Heart left ventricle (tissue), 16 donors: ENCODE data around the gene SLC35F1. TPM values are rescaled to one million over a fixed set of nuclear protein-coding genes. Genes with fewer than 3 reads are reported as not detected.

Experiments
- ATAC-seq, 4 donors: fragments of 200-7000 bp; cut with Tn5 transposase; one replicate each; pipeline ENCODE4 v1.9.1; 2020 to 2022; ENCODE audit warnings: moderate library complexity in 4 of 4, mild to moderate bottlenecking in 3 of 4, moderate number of reproducible peaks in 1 of 4
- DNase-seq, 5 donors: peaks; one replicate each; pipeline ENCODE4 v3.0.0-alpha.2; 2020
- H3K27ac ChIP-seq, 12 donors: fragments of 200-600 bp; sonication (generic) in 4 of 12; one replicate each; pipeline versions ENCODE4 v1.5.0 to v1.8.0; 2016 to 2022; ENCODE audit warnings: mild to moderate bottlenecking in 2 of 12
- H3K27me3 ChIP-seq, 9 donors: fragments of 200-600 bp; sonication (generic) in 2 of 9; one replicate each; pipeline versions ENCODE4 v1.5.1 to v1.8.0; 2016 to 2022; ENCODE audit warnings: mild to moderate bottlenecking in 3 of 9
- H3K36me3 ChIP-seq, 9 donors: fragments of 200-600 bp; sonication (generic) in 2 of 9; one replicate each; pipeline versions ENCODE4 v1.5.0 to v1.8.0; 2018 to 2022; ENCODE audit warnings: mild to moderate bottlenecking in 2 of 9
- H3K4me1 ChIP-seq, 12 donors: fragments of 200-600 bp; sonication (generic) in 4 of 12; one replicate each; pipeline versions ENCODE4 v1.5.0 to v1.8.0; 2016 to 2022; ENCODE audit warnings: mild to moderate bottlenecking in 3 of 12
- H3K4me3 ChIP-seq, 12 donors: fragments of 200-600 bp; sonication (generic) in 4 of 12; one replicate each; pipeline versions ENCODE4 v1.5.0 to v1.8.0; 2017 to 2022; ENCODE audit warnings: mild to moderate bottlenecking in 9 of 12, moderate library complexity in 4 of 12
- H3K9me3 ChIP-seq, 12 donors: fragments of 200-600 bp; sonication (generic) in 4 of 12; one replicate each; pipeline versions ENCODE4 v1.5.0 to v1.8.0; 2016 to 2022; ENCODE audit warnings: mild to moderate bottlenecking in 1 of 12
- POLR2A ChIP-seq, 2 donors: fragments of 450-650 bp; IDR thresholded peaks; one replicate each; pipeline ENCODE4 v1.6.1; 2017; ENCODE audit warnings: antibody characterized with exemption in 2 of 2, mild to moderate bottlenecking in 2 of 2, moderate library complexity in 2 of 2
- WGBS, 4 donors: extraction: QIAGEN DNeasy Blood & Tissue Kit in 2 of 4; methylation state at CpG; one replicate each; pipeline versions ENCODE4 v1.1.5 to v1.1.7; 2013 to 2018; 5-methylcytosine and 5-hydroxymethylcytosine counted together
- intact Hi-C, 10 donors: fragments of 100-400 bp; cut with DNase I; formaldehyde crosslinking; loops; one replicate each; pipeline versions ENCODE4 v1.11.1 to v1.14.2; 2022
- polyA plus RNA-seq, 2 donors: library from polyadenylated mRNA; stranded (reverse); fragments of 200-250 nt; gene quantifications; one replicate each; pipeline ENCODE4 v1.2.3, GENCODE V29; 2013
- total RNA-seq, 9 donors: library from RNA; depleted of rRNA in 2 of 9; stranded (reverse); fragments of >200 nt in 2 of 9; fragmentation: NEBNext Ultra II Directional in 3 of 9; extraction: Animal tissue kit (Norgen Biotek cat#: 25700) in 3 of 9; gene quantifications; one replicate each; pipeline versions ENCODE4 v1.1.0 to v1.2.4, GENCODE V29; 2016 to 2023
- TF ChIP-seq, protein P1 (sequence below), 12 donors: fragments of 200-600 bp; sonication (generic) in 4 of 12; IDR thresholded peaks; one replicate each; pipeline versions ENCODE4 v1.5.0 to v1.8.0; 2018 to 2022; ENCODE audit warnings: antibody characterized with exemption in 12 of 12, mild to moderate bottlenecking in 5 of 12
- donor health status: ischemic (EF 13 %, LVEDD 7.1; RV severe dilation, severe dysfunction).
- donor health status: healthy with polysubstance abuse.
- donor health status: DM: no; HTN: yes; CAD: no.
- donor health status: DM: no; HTN: no; CAD: no.
- donor health status: ischemic (EF 25% LVEDD 6.9; RV normal size, moderate dysfunction).
- donor health status: ischemic (EF 25% LVEDD 5.7; RV mildly dilated, moderate dysfunction).
- donor health status: healthy.
- donor health status: DM: yes; HTN: yes; CAD: no.
- donor health status: ischemic (EF 35%, LVEDD 5.7; RV mildly dilated, moderate dysfunction).
- donor health status: nonischemic (EF 11% LVEDD 7.7; RV severe dilation, severe dysfunction).
- donor health status: DM: yes; HTN: yes; CAD: no.
- donor health status: PGD.
- donor health status: ischemic (EF 29% LVEDD 5.4; RV normal size, mild dysfunction).
- donor health status: nonischemic (EF 23%, LVEDD 6.1; RV moderate dilation, normal function).

SLC35F1 gene
- total and polyA plus RNA-seq, 11 donors: 1.1 to 11.6 (median 5.0) TPM

DNA sequence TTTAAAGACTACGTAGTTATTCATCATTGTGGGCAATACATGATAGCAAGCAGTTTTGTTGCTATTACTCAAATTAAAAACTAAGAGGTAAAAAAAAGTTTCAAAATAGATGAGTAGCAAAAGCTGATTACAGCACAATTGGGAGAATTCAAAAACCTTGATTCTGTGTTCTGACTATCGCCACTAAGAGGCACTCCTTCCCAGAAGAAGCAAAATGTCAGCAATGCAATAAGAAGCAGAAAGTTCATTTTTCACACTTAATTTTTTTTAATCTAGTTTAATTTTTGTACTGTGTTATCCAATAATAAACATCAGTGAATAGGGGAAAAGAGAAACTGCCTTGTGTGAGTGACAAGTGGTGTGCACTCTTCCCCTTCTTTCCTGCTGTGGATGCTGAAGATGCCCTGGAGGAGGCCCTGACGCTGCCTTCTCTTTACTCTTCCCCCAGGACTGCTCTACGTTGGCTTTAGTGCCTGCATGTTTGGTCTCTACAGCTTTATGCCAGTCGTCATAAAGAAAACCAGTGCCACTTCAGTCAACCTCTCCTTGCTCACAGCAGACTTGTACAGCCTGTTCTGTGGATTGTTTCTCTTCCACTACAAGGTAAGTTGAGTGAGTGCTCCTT lies 377.8 kb downstream of the SLC35F1 start:
- TF ChIP-seq, protein P1, sequence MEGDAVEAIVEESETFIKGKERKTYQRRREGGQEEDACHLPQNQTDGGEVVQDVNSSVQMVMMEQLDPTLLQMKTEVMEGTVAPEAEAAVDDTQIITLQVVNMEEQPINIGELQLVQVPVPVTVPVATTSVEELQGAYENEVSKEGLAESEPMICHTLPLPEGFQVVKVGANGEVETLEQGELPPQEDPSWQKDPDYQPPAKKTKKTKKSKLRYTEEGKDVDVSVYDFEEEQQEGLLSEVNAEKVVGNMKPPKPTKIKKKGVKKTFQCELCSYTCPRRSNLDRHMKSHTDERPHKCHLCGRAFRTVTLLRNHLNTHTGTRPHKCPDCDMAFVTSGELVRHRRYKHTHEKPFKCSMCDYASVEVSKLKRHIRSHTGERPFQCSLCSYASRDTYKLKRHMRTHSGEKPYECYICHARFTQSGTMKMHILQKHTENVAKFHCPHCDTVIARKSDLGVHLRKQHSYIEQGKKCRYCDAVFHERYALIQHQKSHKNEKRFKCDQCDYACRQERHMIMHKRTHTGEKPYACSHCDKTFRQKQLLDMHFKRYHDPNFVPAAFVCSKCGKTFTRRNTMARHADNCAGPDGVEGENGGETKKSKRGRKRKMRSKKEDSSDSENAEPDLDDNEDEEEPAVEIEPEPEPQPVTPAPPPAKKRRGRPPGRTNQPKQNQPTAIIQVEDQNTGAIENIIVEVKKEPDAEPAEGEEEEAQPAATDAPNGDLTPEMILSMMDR (IDR thresholded peaks at IDR 0.05): peak in 11 of 12 donors; percentile 26 to 69 (median 54)
- no peak for TF ChIP-seq POLR2A (IDR thresholded peaks at IDR 0.05)
- intact Hi-C loops: loop anchor here (1.0 to 10.0 kb wide), 23 partner anchors 87 to 820 kb away; partner anchors contain the start of gene ASF1A (in 1 of the 10)
- H3K4me3 ChIP-seq: peak overlapping the region in 7 of 12 donors; percentile 16 to 48 (median 32)
- no peaks in the 10 kb centered on the region for H3K36me3 ChIP-seq
- H3K4me1 ChIP-seq: peaks cover 0 to 48% (median 12%) of the 10 kb centered on the region in 12 donors
- 46 to 52% (median 51%) methylated on average over 5 of the region's 5 CpGs for WGBS, 4 donors
- H3K27me3 ChIP-seq: no peaks in the 10 kb centered on the region
- ATAC-seq: peak; percentile 21 to 61 (median 38)
- H3K9me3 ChIP-seq: no peaks in the 10 kb centered on the region
- peak overlapping the region in 10 of 12 donors; percentile 56 to 88 (median 76) for H3K27ac ChIP-seq
- peak in 1 of 5 donors; percentile 20 for DNase-seq

DNA sequence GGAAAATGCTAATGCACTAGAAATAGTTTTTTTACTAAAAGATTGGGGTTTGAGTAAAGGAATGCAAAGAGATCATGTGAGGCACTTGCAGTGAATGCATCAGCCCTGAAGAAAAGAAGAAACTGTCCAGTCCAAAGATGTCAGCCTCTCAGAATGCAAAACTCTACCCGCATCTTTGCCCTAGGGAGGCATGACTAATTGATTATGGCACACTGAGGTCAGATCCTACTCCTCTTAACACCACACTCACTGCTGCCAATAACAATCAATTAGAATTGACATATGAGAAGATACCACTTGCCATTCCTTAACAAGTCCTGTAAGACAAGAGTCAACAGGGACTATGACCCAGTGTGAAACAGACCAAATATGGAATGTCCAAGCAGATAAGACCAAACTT lies 378.7 kb downstream of the SLC35F1 start:
- WGBS, 4 donors: 43 to 57% (median 46%) methylated on average over 1 of the region's 1 CpG

DNA sequence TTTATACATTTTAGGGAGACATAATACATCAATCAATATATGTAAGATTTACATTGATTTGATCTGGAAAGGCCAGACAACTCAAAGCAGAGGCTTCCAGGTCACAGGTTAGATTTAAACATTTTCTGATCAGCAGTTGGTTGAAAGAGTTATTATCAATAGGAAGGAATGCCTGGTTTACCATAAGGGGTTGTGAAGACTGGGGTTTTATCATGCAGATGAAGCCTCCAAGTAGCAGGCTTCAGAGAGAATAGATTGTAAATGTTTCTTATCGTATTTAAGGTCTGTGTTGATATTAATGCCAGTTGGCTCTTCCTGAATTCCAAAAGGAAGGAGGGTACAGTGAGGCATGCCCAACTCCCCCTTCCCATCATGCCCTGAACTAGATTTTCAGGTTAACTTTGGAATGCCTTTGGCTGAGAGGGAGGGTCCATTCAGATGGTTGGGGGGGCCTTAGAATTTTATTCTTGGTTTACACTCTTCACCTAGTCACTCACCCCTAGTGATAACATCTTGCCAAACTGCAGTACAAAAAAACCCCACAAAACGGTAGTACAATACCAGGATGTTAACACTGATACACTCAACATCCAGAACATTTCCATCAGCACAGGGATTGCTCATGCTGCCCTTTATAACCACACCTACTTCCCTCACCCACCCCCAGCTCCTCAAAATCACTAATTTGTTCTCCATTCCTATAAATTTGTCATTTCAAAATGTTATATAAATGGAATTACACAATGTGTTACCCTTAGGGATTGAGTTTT lies 381.5 kb downstream of the SLC35F1 start:
- no peak for DNase-seq
- peak overlapping the region in 7 of 12 donors; percentile 1 to 48 (median 32) for H3K4me3 ChIP-seq
- TF ChIP-seq, protein P1 (IDR thresholded peaks at IDR 0.05): peak in 9 of 12 donors; percentile 20 to 47 (median 28)
- no peak for TF ChIP-seq POLR2A (IDR thresholded peaks at IDR 0.05)
- peak overlapping the region in 11 of 12 donors; percentile 51 to 88 (median 74) for H3K27ac ChIP-seq
- WGBS, 4 donors: 23 to 30% (median 27%) methylated on average over 2 of the region's 2 CpGs
- H3K9me3 ChIP-seq: no peaks in the 10 kb centered on the region
- no peaks in the 10 kb centered on the region for H3K27me3 ChIP-seq
- peaks cover 0 to 49% (median 12%) of the 10 kb centered on the region in 12 donors for H3K4me1 ChIP-seq
- intact Hi-C loops: loop anchor here in 9 of 10 donors (2.0 to 10.0 kb wide), 13 partner anchors 84 to 816 kb away; partner anchors contain the start of gene ASF1A (in 1 of the 9)
- ATAC-seq: peak; percentile 35 to 65 (median 56)
- no peaks in the 10 kb centered on the region for H3K36me3 ChIP-seq

More for the DNA sequence above, 378.7 kb downstream of the SLC35F1 start:
- Histone ChIP-seq H3K4me1 (peaks cover 0 to 49% (median 12%) of the 10 kb centered on the region in 12 donors), H3K27me3 (no peaks in the 10 kb centered on the region), H3K27ac (peak overlapping the region in 11 of 12 donors; percentile 27 to 88 (median 75)), H3K4me3 (peak overlapping the region in 7 of 12 donors; percentile 16 to 48 (median 32)), H3K36me3 (no peaks in the 10 kb centered on the region), H3K9me3 (no peaks in the 10 kb centered on the region)
- no peak for ATAC-seq
- TF ChIP-seq, protein P1 (IDR thresholded peaks at IDR 0.05): no peak
- TF ChIP-seq POLR2A (IDR thresholded peaks at IDR 0.05): no peak
- intact Hi-C loops: loop anchor here (1.0 to 10.0 kb wide), 19 partner anchors 87 to 819 kb away; partner anchors contain the start of gene ASF1A (in 1 of the 10)
- no peak for DNase-seq
